ENCODE measurements around the gene CBLN3.

DNA sequence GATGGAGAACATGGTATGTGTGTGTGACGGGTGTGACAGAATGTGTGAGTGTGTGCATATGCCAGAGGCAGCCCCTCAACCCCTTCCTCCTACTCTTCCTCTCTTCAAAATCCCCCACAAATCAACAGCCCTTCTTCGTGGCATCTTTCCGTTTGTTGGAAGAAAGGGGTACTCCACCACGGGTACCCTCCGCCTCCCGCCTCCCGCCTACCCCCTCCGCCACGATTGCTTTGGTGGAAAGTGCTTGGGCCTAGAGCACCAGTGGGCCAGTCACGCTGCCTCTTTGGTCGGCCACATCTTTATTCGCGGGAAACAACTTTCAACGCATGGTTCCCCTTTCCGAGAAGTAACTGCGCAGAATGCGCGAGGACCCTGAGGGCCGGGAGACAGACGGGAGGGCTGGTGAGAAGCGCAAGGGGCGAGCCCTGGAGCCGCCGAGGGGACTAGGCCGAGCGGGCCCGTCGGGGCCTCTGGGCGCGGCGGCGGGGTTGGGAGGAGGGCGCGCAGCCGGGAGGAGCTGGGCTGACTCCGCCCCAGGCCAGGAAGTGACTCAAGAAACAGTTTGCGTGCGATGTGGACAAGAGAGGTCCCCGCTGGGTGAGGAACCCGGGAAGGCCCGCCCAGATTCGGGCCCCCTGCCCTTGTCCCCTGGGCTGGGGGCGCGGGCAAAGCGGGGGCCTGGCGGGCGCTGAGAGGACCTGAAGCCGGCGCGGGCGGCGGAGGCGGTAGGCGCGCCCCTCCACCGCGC is at the start of gene CBLN3, which contains the start of gene KHNYN:
- TF ChIP-seq CTCF (IDR thresholded peaks at IDR 0.05 in 2 of 3, conservative IDR thresholded peaks at IDR 0.05 in 1 of 3; ENCODE audit: insufficient read depth in 2 of 3, low read depth in 1 of 3, low read length in 3 of 3) (no peak), HDAC6 (IDR thresholded peaks at IDR 0.05; ENCODE audit: low read depth, low read length) (no peak), SAP30 (IDR thresholded peaks at IDR 0.05; ENCODE audit: borderline replicate concordance, insufficient read depth, low read depth, low read length, poor library complexity, severe bottlenecking) (no peak), ZNF140 (CRISPR knock-in tag; IDR thresholded peaks at IDR 0.05) (no peak), FOXP4 (CRISPR knock-in tag; IDR thresholded peaks at IDR 0.05; ENCODE audit: borderline replicate concordance) (no peak), MLX (CRISPR knock-in tag; conservative IDR thresholded peaks at IDR 0.05) (no peak), MAFK (IDR thresholded peaks at IDR 0.05; ENCODE audit: low read length) (no peak), JUND (IDR thresholded peaks at IDR 0.05; ENCODE audit: borderline replicate concordance, low read depth, low read length) (peak; percentile 37; the same call in 1 of the 2 replicates), JUND (tag; IDR thresholded peaks at IDR 0.05; ENCODE audit: borderline replicate concordance, low read depth, low read length) (no peak), KAT7 (CRISPR knock-in tag; IDR thresholded peaks at IDR 0.05; ENCODE audit: borderline replicate concordance) (no peak), GABPB1 (CRISPR knock-in tag; IDR thresholded peaks at IDR 0.05) (peak; percentile 48; the same call in 1 of the 2 replicates)
- TF ChIP-seq, protein P1, sequence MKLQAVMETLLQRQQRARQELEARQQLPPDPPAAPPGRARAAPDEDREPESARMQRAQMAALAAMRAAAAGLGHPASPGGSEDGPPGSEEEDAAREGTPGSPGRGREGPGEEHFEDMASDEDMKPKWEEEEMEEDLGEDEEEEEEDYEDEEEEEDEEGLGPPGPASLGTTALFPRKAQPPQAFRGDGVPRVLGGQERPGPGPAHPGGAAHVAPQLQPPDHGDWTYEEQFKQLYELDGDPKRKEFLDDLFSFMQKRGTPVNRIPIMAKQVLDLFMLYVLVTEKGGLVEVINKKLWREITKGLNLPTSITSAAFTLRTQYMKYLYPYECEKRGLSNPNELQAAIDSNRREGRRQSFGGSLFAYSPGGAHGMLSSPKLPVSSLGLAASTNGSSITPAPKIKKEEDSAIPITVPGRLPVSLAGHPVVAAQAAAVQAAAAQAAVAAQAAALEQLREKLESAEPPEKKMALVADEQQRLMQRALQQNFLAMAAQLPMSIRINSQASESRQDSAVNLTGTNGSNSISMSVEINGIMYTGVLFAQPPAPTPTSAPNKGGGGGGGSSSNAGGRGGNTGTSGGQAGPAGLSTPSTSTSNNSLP (IDR thresholded peaks at IDR 0.05; ENCODE audit: borderline replicate concordance, low read depth, low read length) = no peak
